Epithelial cell of proximal tubule (primary cell): ENCODE measurements around the gene PMS2. TPM values are rescaled to one million over a fixed set of nuclear protein-coding genes. Genes with fewer than 3 reads are reported as not detected.
A peak's percentile ranks its signal among the peaks of the same experiment; 100 is the strongest.
"Not testable (repeated sequence)": the region's sequence is repeated elsewhere in the genome, so short reads cannot be mapped to it uniquely, and the experiment has no call there.

Experiments used
- DNase-seq: peaks from one replicate; pipeline ENCODE4 v3.0.0-alpha.2; 2011; ENCODE audit warnings: low read depth
- H3K4me3 ChIP-seq: 2 replicates; pipeline ENCODE4 v1.5.1; 2011; ENCODE audit warnings: low read depth, mild to moderate bottlenecking, low read length
- total RNA-seq: library from RNA; depleted of rRNA; stranded (reverse); fragments of >200 nt; gene quantifications from 2 replicates; pipeline ENCODE4 v1.2.3, GENCODE V29; 2015

Gene PMS2
- total RNA-seq, 1 donor from 2014 or later, result 14.3 TPM

DNA sequence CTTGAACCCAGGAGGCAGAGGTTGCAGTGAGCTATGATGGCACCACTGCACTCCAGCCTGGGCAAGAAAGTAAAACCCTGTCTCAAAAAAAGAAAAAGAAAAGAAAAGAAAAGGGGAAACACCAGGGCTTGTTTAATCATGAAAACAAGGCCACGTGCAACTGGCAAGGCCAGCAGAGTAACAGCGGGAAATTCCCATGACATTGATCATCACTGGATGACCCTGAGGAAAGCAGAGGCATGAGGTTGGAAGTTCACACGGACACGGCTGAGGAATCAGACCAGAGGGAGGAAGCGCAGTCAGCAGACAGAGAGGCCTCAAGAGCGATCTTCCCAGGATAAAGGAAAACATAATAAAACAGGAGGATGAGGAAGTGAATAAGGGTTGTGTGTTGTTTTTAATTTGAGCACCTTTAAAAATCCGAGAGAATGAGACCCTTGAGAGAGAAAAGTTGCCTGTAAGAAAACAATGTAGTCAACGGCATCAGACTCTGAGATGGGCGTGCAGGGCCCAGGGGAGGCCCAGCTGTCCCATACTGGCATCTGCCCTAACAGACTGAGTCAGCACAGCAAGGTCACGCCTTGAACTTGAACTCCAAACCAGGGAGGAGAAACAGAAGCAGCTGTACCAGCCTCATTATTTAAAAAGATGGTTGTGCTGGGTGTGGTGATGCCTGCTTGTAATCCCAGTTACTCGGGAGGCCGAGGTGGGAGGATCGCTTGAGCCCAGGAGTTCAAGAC is 76.8 kb downstream of the PMS2 start:
- peak; percentile 89 for DNase-seq
- not testable (repeated sequence) for H3K4me3 ChIP-seq

GRCh38 chr7:5931250-5931649 is 77.6 kb downstream of the PMS2 start:
- DNase-seq, H3K4me3 ChIP-seq: not testable (repeated sequence)

DNA sequence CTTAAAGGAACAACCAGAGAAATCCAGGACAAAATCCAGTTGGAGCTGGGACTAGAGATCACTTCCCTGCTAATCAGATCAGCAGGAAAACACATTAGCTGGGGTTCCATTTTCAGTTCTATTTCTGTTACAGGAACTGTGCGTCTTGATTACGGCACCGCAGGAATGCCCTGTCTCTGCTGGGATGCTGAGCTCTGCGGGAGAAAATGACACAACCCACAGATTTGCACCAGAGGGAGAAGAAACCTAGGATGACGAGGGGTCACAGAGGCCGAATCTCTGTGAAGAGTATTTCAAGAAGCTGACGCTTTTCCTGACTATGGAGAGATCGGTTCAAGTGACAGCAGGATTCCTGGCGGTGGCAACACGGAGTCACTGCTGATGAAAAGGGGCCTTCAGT is 78.6 kb downstream of the PMS2 start:
- H3K4me3 ChIP-seq, DNase-seq: not testable (repeated sequence)

DNA sequence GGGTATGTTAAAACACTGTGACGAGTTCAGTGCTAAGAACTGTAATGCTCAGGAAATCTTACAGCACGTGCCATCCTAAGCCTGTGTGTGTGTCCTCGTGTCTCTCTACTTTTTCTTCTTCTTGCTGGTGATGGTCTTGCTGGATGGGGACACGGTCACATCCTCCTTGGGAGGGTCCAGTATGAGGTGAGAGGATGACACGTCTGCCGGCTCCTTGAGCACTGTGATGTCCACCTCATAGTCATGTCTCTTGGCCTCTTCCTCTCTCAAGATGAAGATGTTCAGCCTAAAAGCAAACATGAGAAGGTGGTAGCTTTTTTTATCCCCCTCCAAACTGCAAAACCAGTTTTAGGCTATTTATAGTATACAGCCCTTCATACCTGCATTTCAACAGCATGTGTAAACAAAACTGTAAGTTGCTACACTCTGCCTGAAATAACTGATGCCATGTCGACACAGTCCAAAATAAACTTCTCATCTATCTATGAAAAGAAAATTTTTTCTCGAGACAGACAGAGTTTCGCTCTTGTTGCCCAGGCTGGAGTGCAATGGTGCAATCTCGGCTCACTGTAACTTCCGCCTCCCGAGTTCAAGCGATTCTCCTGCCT is 82.5 kb downstream of the PMS2 start:
- not testable (repeated sequence) for DNase-seq, H3K4me3 ChIP-seq

DNA sequence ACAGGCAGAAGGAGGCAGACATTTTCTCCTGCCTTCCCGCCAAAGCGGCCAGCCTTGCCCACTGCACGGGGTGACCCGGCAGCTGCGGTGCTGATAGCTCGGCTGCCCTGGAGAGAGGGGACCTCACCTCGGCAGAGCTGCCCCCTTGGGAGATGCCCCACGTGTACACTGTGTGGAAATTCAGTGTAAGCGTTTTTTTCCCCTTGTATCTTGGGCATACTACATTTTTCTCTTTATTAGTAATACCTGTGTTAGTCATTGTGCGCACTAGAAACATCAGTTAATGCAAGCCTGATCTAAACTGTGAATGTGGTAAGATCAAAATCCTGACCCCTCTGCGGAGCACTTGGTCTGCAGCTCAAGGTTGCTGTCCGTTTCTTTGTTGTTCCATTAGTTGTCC is 84.2 kb downstream of the PMS2 start:
- H3K4me3 ChIP-seq, DNase-seq: not testable (repeated sequence)

DNA sequence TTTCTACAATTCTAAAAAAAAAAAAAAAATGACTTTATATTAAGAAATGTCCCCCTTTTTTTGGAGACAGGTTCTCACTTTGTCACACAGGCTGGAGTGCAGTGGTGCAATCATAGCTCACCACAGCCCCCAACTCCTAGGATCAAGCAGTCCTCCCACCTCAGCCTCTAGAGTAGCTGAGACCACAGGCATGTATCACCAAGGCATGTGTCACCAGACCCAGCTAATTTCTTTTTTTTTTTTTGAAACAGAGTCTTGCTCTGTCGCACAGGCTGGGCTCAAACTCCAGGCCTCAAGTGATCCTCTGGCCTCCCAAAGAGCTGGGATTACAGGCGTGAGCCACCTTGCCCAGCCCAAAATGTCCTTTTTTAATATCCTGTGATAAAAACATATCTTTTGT is 84.7 kb downstream of the PMS2 start:
- not testable (repeated sequence) for DNase-seq

More for the DNA sequence above, 84.7 kb downstream of the PMS2 start:
- H3K4me3 ChIP-seq, result not testable (repeated sequence)

Other genes starting within 250 kb of the PMS2 start
- gene RNF216, start 227.4 kb downstream of the PMS2 start, total RNA-seq, result 28.1 and 28.3 TPM in 2 replicates
- not detected in 2 replicates for gene OCM, start 128.3 kb downstream of the PMS2 start, total RNA-seq
- gene CCZ1, start 110.3 kb downstream of the PMS2 start, total RNA-seq, result 29.2 and 57.6 TPM in 2 replicates
- gene RSPH10B, start 38.4 kb downstream of the PMS2 start, total RNA-seq, result 0.07 and 0.23 TPM in 2 replicates
- gene AIMP2, start 223 bp upstream of the PMS2 start, total RNA-seq, result 113 and 128 TPM in 2 replicates
- gene ANKRD61, start 22.3 kb upstream of the PMS2 start, total RNA-seq, result 0.12 TPM in 1 of 2 replicates, not detected in the other
- gene EIF2AK1, start 50.1 kb upstream of the PMS2 start, total RNA-seq, result 140 and 201 TPM in 2 replicates
- gene USP42, start 95.9 kb upstream of the PMS2 start, total RNA-seq, result 3.7 and 6.2 TPM in 2 replicates